CD4-positive, alpha-beta T cell (primary cell): ENCODE data around the gene LAPTM5. TPM values are rescaled to one million over a fixed set of nuclear protein-coding genes. Genes with fewer than 3 reads are reported as not detected.

Experiments
- ATAC-seq: fragments of 200-7000 bp; cut with Tn5 transposase; one replicate; pipeline ENCODE4 v1.10.0; 2022; ENCODE audit warnings: mild to moderate bottlenecking; ENCODE audit not compliant: poor library complexity
- CTCF ChIA-PET: fragments of 350-600 bp; sonication (Branson Sonifier 250); formaldehyde crosslinking; loops from one replicate; lab custom pipeline; 2021; ENCODE audit warnings: antibody characterized with exemption, inconsistent platforms; lab: Charles Lee
- POLR2A ChIA-PET: fragments of 350-600 bp; sonication (Branson Sonifier 250); formaldehyde crosslinking; loops from one replicate; lab custom pipeline; 2021; ENCODE audit warnings: antibody characterized with exemption, inconsistent platforms; lab: Charles Lee
- DNase-seq, 14 experiments: peaks; one replicate each; pipeline ENCODE4 v3.0.0-alpha.2; 2013 to 2020; ENCODE audit warnings: mixed read lengths in 2 of 14
- H3K27ac ChIP-seq, 2 donors: one replicate each; pipeline versions ENCODE4 v1.5.1 to v1.7.0; 2013; ENCODE audit warnings: low read length in 2 of 2, low read depth in 1 of 2, mild to moderate bottlenecking in 1 of 2
- H3K27me3 ChIP-seq, 2 experiments: 1 replicate in 1 of 2; 2 replicates in 1 of 2; pipeline versions ENCODE4 v1.6.1 to v1.7.0; 2013; ENCODE audit warnings: low read length in 2 of 2, control low read depth in 1 of 2, mild to moderate bottlenecking in 1 of 2, moderate library complexity in 1 of 2; ENCODE audit not compliant: insufficient read depth in 2 of 2, control insufficient read depth in 1 of 2
- H3K36me3 ChIP-seq: one replicate; pipeline ENCODE4 v1.6.1; 2013; ENCODE audit warnings: low read length, control low read depth; ENCODE audit not compliant: insufficient read depth
- H3K4me1 ChIP-seq: one replicate; pipeline ENCODE4 v1.6.1; 2013; ENCODE audit warnings: low read length, control low read depth; ENCODE audit not compliant: insufficient read depth
- H3K4me3 ChIP-seq: one replicate; pipeline ENCODE4 v1.5.1; 2013; ENCODE audit warnings: mild to moderate bottlenecking, low read length, moderate library complexity
- H3K9me3 ChIP-seq, 2 experiments: 1 replicate in 1 of 2; 2 replicates in 1 of 2; pipeline versions ENCODE4 v1.6.1 to v1.7.0; 2013; ENCODE audit warnings: low read length in 2 of 2, mild to moderate bottlenecking in 2 of 2, control low read depth in 1 of 2, moderate library complexity in 1 of 2; ENCODE audit not compliant: control insufficient read depth in 1 of 2, insufficient read depth in 1 of 2
- H3K27ac Mint-ChIP-seq: one replicate; pipeline ENCODE4 v1.8.0; 2020; ENCODE audit warnings: mixed read lengths
- H3K27me3 Mint-ChIP-seq: one replicate; pipeline ENCODE4 v1.8.0; 2021; ENCODE audit warnings: mixed read lengths
- H3K36me3 Mint-ChIP-seq: one replicate; pipeline ENCODE4 v1.8.0; 2021; ENCODE audit warnings: low read depth, mixed read lengths
- H3K4me1 Mint-ChIP-seq: one replicate; pipeline ENCODE4 v1.8.0; 2021; ENCODE audit warnings: low read depth, mixed read lengths
- H3K4me3 Mint-ChIP-seq: one replicate; pipeline ENCODE4 v1.8.0; 2020; ENCODE audit warnings: mild to moderate bottlenecking, mixed read lengths
- H3K9me3 Mint-ChIP-seq: one replicate; pipeline ENCODE4 v1.8.0; 2020; ENCODE audit warnings: mixed read lengths
- CTCF ChIP-seq: fragments of 200-600 bp; IDR thresholded peaks from one replicate; pipeline ENCODE4 v1.8.0; 2022; ENCODE audit warnings: antibody characterized with exemption, mild to moderate bottlenecking
- intact Hi-C, 2 experiments: fragments of 100-400 bp; cut with DNase I in 1 of 2; cut with micrococcal nuclease in 1 of 2; formaldehyde crosslinking; loops; one replicate each; pipeline versions ENCODE4 v1.15.1 to v1.9.0; 2023 to 2025; cut with DNase I, micrococcal nuclease
- total RNA-seq, 174 experiments: library from RNA in 2 of 174; stranded (reverse) in 2 of 174; gene quantifications; one replicate each; pipeline ENCODE4 v1.2.3 and lab custom pipeline; 2021 to 2026

The LAPTM5 gene
- total RNA-seq, 2 experiments from 2014 or later, result 625 to 642 TPM

GRCh38 chr1:30693822-30694221, 63.8 kb downstream of the LAPTM5 start:
- ChIA-PET CTCF (no interaction called here), POLR2A (no interaction called here)
- ATAC-seq (no peak), DNase-seq (no peak)
- Mint-ChIP-seq H3K36me3 (no peaks in the 10 kb centered on the region), H3K4me1 (no peaks in the 10 kb centered on the region), H3K27me3 (peaks cover 5% of the 10 kb centered on the region), H3K9me3 (no peaks in the 10 kb centered on the region), H3K27ac (no peak overlapping the region), H3K4me3 (no peak overlapping the region)
- Histone ChIP-seq H3K4me3 (no peak overlapping the region), H3K27ac (no peak overlapping the region), H3K4me1 (no peaks in the 10 kb centered on the region), H3K27me3 (peaks cover 0 to 2% of the 10 kb centered on the region in 2 experiments), H3K36me3 (no peaks in the 10 kb centered on the region), H3K9me3 (no peaks in the 10 kb centered on the region)
- intact Hi-C loops, result no loop called here
- no peak for TF ChIP-seq CTCF

GRCh38 chr1:30693366-30693765, 64.2 kb downstream of the LAPTM5 start:
- Mint-ChIP-seq H3K36me3 (no peaks in the 10 kb centered on the region), H3K9me3 (no peaks in the 10 kb centered on the region)

GRCh38 chr1:30692948-30693301, 64.6 kb downstream of the LAPTM5 start:
- no peaks in the 10 kb centered on the region for H3K4me1 ChIP-seq

More at GRCh38 chr1:30693366-30693765, 64.2 kb downstream of the LAPTM5 start:
- Histone ChIP-seq H3K9me3 (no peaks in the 10 kb centered on the region), H3K36me3 (no peaks in the 10 kb centered on the region), H3K27me3 (peaks cover 0 to 2% of the 10 kb centered on the region in 2 experiments), H3K27ac (no peak overlapping the region), H3K4me3 (no peak overlapping the region), H3K4me1 (no peaks in the 10 kb centered on the region)
- POLR2A ChIA-PET, result no interaction called here
- intact Hi-C loops, result no loop called here
- Mint-ChIP-seq H3K4me3 (no peak overlapping the region), H3K4me1 (no peaks in the 10 kb centered on the region), H3K27me3 (peaks cover 5% of the 10 kb centered on the region), H3K27ac (no peak overlapping the region)
- CTCF ChIA-PET, result no interaction called here
- TF ChIP-seq CTCF, result no peak
- ATAC-seq, result no peak
- no peak for DNase-seq

More at GRCh38 chr1:30692948-30693301, 64.6 kb downstream of the LAPTM5 start:
- no peaks in the 10 kb centered on the region for H3K36me3 Mint-ChIP-seq
- no peaks in the 10 kb centered on the region for H3K9me3 ChIP-seq
- DNase-seq (no peak), ATAC-seq (no peak)
- H3K4me1 Mint-ChIP-seq, result no peaks in the 10 kb centered on the region
- H3K27ac ChIP-seq, result no peak overlapping the region
- intact Hi-C loops, result no loop called here
- H3K36me3 ChIP-seq, result no peaks in the 10 kb centered on the region
- no peak overlapping the region for H3K27ac Mint-ChIP-seq
- peaks cover 0 to 2% of the 10 kb centered on the region in 2 experiments for H3K27me3 ChIP-seq
- no peak overlapping the region for H3K4me3 Mint-ChIP-seq
- ChIA-PET POLR2A (no interaction called here), CTCF (no interaction called here)
- no peaks in the 10 kb centered on the region for H3K9me3 Mint-ChIP-seq
- TF ChIP-seq CTCF, result no peak
- H3K4me3 ChIP-seq, result no peak overlapping the region
- peaks cover 5% of the 10 kb centered on the region for H3K27me3 Mint-ChIP-seq
